ENCODE measurements around the gene CEMIP2.
"Not testable (repeated sequence)": the region's sequence is repeated elsewhere in the genome, so short reads cannot be mapped to it uniquely, and the experiment has no call there.

Gene CEMIP2, protein sequence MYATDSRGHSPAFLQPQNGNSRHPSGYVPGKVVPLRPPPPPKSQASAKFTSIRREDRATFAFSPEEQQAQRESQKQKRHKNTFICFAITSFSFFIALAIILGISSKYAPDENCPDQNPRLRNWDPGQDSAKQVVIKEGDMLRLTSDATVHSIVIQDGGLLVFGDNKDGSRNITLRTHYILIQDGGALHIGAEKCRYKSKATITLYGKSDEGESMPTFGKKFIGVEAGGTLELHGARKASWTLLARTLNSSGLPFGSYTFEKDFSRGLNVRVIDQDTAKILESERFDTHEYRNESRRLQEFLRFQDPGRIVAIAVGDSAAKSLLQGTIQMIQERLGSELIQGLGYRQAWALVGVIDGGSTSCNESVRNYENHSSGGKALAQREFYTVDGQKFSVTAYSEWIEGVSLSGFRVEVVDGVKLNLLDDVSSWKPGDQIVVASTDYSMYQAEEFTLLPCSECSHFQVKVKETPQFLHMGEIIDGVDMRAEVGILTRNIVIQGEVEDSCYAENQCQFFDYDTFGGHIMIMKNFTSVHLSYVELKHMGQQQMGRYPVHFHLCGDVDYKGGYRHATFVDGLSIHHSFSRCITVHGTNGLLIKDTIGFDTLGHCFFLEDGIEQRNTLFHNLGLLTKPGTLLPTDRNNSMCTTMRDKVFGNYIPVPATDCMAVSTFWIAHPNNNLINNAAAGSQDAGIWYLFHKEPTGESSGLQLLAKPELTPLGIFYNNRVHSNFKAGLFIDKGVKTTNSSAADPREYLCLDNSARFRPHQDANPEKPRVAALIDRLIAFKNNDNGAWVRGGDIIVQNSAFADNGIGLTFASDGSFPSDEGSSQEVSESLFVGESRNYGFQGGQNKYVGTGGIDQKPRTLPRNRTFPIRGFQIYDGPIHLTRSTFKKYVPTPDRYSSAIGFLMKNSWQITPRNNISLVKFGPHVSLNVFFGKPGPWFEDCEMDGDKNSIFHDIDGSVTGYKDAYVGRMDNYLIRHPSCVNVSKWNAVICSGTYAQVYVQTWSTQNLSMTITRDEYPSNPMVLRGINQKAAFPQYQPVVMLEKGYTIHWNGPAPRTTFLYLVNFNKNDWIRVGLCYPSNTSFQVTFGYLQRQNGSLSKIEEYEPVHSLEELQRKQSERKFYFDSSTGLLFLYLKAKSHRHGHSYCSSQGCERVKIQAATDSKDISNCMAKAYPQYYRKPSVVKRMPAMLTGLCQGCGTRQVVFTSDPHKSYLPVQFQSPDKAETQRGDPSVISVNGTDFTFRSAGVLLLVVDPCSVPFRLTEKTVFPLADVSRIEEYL (N-terminal part only)

DNA sequence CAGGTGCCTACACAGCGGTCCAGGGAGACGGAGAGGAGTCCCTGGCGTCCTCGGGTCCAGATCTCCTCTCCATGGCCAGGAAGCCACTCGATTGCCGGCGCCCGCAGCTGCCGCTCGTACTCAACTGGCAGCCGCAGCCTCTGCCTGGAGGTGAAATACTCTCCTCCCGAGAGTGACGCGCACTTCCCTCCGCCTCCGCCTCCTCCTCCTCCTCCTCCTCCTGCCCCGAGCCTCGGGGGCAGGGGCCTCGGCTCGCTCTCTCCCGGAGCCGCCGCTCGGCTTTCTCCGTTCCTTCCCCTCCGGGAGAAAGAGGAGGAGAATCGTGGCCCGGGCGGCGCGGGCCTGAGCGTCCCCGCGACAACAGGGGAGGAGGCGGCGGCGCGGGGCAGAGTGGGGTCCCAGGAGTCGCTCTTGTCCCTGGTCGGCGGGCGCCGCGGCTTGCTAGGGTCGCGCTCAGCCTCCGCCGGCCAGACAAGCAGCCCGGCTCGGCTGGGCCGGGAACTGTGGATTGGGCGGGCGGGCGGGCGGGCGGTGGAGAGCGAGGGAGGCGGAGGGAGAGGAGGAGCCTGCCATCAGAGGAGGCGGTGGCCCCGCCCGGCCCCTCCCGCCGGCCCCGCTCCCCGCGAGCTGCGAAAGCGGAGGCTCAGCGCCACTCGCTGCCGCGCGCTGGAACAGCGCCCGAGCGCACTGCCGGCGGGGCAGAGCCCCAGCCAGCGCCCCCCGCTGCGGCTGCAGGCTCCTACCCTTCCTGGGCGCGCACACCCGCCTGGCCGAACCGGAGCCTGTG, at the start of gene CEMIP2:
TSS of gene CEMIP2 (minus strand) at position 126 of the 787 bp plus-strand sequence. CDS start 18,140 bp downstream, outside the sequence.
- peak; percentile 83 for DNase-seq

DNA sequence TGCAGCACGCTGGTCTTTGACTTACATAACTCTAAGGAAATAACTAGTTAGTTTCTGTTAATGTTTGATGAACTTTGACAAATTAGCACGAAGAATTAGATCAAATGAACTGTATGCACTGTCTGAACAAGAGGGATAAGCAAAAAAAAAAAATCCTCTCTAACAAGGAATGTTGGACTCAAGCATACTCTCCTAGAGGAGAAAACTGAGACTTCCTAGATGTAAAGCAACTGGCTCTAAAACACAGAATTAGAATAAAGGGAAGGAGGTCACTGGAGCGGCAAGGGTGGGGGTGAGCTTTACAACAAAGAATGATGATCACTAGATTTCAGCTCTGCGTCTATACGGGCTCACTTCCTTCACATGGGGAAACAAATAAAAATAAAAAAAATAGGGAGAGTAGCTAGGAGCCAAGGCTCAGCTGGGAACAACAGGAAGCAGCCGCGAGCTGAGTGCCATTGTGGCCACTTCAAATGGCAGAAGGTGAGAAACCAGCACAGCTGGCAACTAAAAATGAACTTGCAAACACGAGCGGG, 48.7 kb upstream of the CEMIP2 start:
- no peak for DNase-seq

- DNase-seq: peak; percentile 49
These were observed 46.5 kb upstream of the CEMIP2 start for GRCh38 chr9:71814815-71815214.

DNA sequence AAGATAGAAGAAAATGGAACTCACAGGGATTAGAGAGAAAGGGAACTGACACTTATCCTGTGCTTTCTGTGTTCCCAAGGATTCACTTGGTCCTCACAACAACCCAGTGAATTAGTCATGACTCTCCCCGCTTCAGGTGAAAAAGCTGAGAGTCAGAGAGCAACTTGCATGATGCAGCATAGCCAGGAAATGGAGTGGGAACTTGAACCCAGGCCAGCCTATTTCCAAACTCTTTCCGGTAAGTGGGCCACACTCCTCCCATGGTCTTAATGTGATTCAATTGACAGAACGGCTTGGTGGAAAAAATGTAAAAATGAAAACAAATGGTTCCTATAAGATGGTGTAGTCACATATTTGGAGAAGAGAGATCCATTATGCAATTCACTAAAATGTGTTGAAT, 45.9 kb upstream of the CEMIP2 start:
- no peak for DNase-seq

GRCh38 chr9:71812385-71812784, 44.1 kb upstream of the CEMIP2 start:
- DNase-seq: peak; percentile 95

GRCh38 chr9:71808068-71808467, 39.8 kb upstream of the CEMIP2 start:
- DNase-seq: no peak

- peak; percentile 20 for DNase-seq
These were observed 38.6 kb upstream of the CEMIP2 start for GRCh38 chr9:71806901-71807307.

- DNase-seq: not testable (repeated sequence)
These were observed 36.8 kb upstream of the CEMIP2 start for GRCh38 chr9:71805096-71805495.

DNA sequence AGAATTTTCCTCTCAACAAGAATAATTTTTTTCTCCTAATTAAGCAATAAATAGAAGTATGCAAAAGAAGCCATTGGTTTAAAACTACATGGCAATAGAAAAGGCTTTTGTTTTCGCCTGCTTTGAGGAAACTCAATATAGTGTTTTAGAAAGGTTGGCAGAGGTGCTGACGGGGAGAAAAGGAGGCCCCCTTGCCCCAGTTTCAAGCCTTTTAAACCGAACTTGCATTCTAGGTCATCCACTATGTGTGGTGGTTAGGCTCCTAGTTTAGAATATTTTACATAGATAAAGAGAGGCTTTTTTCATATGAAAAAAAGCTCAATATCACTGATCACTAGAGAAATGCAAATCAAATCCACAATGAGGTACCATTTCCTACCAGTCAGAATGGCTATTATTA, 33.5 kb upstream of the CEMIP2 start:
- no peak for DNase-seq

- no peak for DNase-seq
These were observed 29.0 kb upstream of the CEMIP2 start for GRCh38 chr9:71797266-71797665.

DNA sequence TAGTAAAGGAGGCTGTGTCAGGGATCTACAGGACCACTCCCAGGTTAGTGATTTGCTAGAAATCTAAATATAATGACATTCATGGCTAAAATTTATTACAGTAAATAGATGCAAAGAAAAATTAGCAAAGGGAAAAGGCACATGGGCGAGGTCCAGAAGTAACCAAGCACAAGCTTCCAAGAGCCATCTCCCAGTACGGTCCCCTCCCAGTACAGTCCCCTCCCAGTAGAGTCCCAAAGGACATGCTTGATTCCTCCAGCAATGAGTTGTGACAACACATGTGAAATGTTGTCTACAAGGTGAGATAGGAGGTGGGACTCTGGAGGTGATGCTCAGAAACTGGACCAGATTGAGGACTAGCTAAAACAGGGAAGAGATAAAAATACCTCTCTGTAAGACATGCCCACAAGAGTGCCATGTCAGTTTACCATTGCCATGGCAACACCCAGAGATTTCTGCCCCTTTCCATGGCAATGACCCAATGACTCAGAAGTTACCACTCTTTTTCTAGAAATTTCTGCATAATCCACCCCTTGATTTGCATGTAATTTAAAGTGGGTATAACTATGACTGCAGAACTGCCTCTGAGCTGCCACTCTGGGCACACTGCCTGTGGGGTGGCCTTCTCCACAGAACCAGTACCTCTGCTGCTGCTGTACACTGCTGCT, 27.9 kb upstream of the CEMIP2 start:
- DNase-seq: no peak

DNA sequence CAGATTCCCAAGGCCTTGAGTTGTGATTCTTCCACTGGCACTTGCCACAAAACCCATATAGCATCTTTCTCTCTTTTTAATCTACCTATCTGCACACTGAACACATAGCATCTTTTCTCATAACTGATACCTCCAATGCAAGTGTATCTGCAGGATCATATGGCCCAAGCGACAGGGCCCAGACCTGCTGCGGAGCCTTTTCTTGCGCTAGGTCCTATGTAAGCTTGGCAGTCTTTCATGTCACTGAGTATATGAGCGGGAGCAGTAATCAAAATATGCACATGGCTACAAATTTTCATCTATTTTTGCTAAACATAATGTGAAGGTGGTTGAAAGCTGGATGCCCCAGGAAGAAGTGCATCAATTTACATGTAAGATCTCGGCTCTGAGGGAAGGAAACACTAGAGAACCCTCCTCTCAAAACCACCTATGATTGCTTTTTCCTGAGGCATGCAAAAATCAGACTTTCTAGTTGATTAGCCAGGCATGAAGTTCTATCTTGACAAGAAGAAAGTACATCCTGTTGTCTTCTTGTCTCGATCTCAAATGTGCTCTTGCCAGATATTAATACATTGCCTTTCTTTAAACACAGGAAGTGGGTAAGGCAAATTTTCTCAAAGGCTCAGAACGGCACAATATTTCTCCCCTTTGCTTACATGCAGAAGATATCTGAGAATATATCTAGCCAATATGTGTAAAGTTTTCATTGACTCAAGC, 26.9 kb upstream of the CEMIP2 start:
- DNase-seq: no peak

GRCh38 chr9:71793386-71794105, 25.2 kb upstream of the CEMIP2 start:
- DNase-seq: no peak

DNA sequence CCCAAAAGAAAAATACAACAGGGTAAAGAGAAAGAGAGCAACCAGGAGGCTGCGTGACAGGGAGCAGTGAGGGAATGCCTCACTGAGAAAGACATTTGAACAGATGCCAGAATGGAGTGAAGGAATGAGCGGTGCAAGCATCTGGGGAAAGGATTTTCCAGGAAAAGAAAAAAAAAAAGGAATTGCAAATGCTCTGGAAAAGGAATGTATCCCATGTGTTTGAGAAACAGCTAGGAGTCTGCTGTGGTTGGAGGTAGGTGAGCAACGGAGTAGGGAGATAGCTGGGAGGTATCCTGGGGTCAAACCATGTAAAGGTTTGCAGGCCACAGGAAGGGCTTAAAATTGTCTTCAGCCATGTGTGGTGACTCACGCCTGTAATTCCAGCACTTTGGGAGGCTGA, 23.6 kb upstream of the CEMIP2 start:
- no peak for DNase-seq

GRCh38 chr9:71790296-71790695, 22.0 kb upstream of the CEMIP2 start:
- DNase-seq: no peak

DNA sequence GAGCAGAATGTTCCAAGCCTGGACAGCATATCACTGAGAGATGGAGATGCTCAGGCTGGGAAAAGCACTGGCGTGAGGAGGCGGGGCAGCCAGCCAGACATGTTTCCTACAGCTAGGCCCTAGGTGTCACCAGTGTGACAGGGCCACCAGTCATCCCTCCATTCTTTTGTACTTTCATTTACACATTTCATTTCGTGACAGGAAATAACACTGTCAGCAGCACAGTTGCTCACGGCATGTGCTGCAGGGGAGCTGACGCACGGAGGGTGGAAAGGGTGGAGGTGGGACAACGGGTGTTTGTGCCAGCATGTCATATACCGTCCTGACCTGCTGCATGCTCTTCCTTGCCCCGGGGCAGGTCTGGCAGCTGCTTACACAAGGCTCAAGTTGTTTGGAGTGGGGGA, 14.8 kb upstream of the CEMIP2 start:
- no peak for DNase-seq

- DNase-seq: no peak
These were observed 13.1 kb upstream of the CEMIP2 start for GRCh38 chr9:71781391-71781790.

GRCh38 chr9:71780953-71781352, 12.6 kb upstream of the CEMIP2 start:
- DNase-seq: no peak

DNA sequence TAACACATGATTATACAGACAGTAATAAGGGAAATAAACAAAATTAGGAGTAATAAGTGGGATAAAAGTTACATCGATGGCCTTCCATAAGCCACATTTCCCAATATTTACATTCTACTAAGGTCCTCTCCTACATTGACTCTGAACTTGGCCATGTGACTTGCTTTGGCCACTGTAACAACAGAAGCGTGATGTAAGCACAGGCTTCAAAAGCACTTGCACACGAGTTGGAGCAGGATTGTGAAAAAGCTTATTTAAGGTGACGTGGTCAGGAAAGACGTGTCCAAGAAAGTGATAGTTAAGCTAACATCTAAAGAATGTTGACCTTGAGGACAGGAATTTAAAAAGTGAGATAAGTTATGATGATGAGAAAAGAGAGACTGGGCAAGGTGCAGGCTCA, 9.8 kb upstream of the CEMIP2 start:
- no peak for DNase-seq

DNA sequence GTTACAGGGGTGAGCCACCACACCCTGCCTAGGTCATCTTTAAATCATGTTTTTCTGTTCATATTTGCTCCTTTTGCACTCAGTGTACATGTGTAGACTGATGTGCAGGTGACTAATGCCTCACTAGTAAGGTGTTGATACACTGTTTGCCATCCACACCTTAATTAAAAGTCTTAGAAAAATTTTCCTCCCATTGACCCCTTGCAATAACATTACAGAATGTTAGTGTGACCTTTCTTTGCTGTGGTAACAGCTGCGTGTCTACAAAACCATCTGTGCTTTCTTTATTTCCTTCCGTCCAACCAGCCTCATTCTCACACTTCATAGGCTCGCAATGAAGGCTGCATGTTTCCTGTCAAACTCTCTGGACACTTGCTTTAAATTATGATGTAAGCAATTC, 6.6 kb upstream of the CEMIP2 start:
- no peak for DNase-seq
